Gastrocnemius medialis (tissue), 4 donors: ENCODE data around the gene C16orf95.

Experiments
- POLR2A ChIP-seq, 2 donors: fragments of 450-650 bp; IDR thresholded peaks; one replicate each; pipeline ENCODE4 v1.6.1; 2017; ENCODE audit warnings: antibody characterized with exemption in 2 of 2, mild to moderate bottlenecking in 2 of 2, moderate library complexity in 2 of 2
- TF ChIP-seq, protein P1 (sequence below), 5 experiments: fragments of 450-650 bp in 3 of 5; fragments of 200-600 bp in 2 of 5; sonication (generic) in 2 of 5; IDR thresholded peaks in 4 of 5; conservative IDR thresholded peaks in 1 of 5; 1 replicate in 4 of 5; 2 replicates in 1 of 5; pipeline ENCODE4 v1.5.1; 2016 to 2019; ENCODE audit warnings: antibody characterized with exemption in 5 of 5, mild to moderate bottlenecking in 3 of 5, moderate library complexity in 3 of 5

DNA sequence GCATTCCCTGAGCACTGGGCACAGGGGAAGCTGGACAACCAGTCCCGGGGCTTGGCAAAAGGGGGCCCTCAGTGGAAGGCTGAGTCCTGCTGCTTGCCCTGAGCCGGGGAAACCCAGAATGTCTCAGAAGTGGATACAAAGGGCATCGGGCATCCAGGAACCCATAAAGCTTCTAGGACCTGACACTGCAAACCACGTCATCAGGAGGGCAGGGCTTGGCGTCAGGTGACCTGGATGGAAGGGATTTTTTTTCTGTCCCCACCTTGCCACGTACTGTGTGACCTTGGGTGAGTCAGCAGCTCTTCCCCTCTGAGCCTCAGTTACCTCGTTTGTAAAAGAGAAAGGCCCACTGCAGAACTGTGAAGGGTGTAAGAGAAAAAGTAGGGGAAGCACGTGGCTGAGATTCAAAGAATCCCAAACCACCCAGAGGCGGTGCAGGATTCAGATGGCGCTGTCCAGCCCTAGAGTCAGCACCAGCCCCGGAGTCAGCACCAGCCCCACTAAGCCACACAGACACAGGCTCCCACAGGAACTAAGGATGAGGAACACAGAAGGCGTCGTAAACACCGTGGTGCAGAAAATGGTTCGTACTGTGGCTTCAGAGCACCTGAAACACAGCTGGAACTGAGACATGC is 53.7 kb downstream of the C16orf95 start:
- TF ChIP-seq, protein P1, sequence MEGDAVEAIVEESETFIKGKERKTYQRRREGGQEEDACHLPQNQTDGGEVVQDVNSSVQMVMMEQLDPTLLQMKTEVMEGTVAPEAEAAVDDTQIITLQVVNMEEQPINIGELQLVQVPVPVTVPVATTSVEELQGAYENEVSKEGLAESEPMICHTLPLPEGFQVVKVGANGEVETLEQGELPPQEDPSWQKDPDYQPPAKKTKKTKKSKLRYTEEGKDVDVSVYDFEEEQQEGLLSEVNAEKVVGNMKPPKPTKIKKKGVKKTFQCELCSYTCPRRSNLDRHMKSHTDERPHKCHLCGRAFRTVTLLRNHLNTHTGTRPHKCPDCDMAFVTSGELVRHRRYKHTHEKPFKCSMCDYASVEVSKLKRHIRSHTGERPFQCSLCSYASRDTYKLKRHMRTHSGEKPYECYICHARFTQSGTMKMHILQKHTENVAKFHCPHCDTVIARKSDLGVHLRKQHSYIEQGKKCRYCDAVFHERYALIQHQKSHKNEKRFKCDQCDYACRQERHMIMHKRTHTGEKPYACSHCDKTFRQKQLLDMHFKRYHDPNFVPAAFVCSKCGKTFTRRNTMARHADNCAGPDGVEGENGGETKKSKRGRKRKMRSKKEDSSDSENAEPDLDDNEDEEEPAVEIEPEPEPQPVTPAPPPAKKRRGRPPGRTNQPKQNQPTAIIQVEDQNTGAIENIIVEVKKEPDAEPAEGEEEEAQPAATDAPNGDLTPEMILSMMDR (IDR thresholded peaks at IDR 0.05 in 4 of 5, conservative IDR thresholded peaks at IDR 0.05 in 1 of 5): no peak
- no peak for TF ChIP-seq POLR2A (IDR thresholded peaks at IDR 0.05)
